HS-27A (cell line): ENCODE measurements around the gene TNKS1BP1.
"Not testable (repeated sequence)": the region's sequence is repeated elsewhere in the genome, so short reads cannot be mapped to it uniquely, and the experiment has no call there.

Experiments used
- DNase-seq: peaks from one replicate; pipeline ENCODE4 v3.0.0-alpha.2; 2012; ENCODE audit warnings: low read depth, missing footprints

TNKS1BP1 gene

DNA sequence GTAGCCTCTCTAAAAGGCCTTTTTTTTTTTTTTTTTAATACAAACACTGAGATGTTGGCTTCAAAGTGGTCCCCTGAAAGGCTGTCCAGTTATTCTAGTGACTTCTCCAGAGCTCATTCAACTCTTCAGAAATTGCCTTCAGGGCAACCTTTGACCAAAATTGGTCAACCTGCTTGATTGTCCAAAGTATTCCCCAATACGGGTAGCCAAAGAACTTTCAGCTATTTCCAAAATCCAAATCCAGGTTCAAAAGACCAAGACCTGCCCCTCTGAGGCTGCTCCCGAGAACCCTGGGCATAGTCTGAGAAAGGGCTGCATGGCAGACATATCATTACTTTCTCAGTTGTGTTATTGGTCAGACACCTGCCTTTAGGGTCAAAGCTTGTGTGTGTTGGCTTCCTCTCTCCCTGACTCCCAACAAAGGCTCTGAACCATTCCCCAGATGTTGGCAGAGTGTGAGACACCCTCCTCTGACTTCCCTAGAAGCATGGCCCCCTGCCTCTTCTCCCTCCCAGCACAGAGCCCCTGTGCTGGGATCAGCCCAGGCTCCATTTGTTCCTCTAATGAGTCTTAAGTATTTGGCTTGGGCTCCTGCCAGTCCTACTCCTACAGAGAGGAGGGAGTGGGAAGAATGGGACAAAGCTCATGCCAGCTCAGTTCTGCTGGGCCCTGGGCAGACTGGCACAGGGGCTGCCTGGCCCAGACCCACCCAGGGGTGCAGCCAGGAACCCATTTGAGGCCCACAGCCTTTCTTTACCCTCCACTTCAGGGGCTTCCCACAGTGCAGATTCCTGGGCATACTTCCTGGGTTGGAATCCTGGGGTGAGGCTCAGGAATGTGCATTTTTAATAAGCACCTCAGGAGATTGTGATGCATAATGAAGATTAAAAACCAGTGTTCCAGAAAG is 30.3 kb downstream of the TNKS1BP1 start:
- no peak for DNase-seq

DNA sequence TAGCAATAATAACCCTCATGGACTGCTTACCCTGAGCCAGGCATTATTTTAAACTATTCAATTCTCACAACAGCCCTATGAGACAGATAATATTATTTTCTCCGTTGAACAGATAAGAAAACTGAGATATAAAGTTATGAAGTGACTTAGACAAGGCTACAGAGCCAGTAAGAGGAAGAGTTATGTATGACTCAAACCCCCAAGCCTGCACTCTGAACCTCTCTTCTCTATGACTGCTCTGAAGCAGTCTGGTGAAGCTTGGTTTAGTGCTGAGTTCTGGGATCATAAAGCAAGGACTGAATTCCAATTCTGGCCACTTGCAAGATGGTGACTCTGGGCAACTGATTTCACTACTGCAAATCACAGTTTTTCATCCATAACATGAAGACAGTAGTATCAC is 34.5 kb downstream of the TNKS1BP1 start:
- DNase-seq = no peak

DNA sequence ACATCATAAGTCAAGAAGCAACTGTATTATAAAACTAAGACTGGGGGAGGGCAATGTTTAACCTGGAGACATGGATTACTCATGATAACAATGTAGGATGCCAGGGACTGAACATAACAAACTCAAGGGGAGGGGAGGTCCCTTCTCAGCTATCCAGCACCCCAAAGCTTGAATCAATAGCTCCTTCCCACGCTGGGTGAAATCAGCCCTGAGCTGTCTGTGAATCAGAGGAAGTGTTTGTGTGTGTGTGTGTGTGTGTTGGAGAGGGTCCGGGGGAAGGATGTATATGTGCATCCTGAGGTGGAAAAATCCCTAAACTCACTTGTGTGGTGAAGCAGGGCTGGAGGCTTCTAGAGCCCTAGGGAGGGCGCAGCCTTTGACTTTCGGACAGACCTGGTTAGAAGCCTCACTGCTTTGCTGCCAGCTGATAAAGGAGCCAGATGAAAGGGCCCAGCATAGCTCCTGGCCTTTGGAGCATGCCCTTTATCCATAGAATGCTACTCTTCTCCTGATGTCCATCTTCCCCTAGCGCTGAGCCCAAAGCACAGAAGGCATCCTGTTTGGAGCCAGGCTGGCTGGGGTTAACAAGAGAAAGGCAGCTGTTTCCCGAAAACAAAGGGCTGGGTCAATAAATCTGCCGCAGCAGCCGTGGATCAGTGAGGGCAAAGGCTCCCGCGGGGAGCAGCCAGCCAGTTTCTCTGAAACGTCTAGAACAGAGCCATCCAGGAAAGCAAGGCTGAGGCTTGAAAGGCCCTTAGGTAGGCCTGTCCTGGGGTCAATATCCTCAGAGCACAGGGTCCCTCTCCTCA is 35.8 kb downstream of the TNKS1BP1 start:
- no peak for DNase-seq

DNA sequence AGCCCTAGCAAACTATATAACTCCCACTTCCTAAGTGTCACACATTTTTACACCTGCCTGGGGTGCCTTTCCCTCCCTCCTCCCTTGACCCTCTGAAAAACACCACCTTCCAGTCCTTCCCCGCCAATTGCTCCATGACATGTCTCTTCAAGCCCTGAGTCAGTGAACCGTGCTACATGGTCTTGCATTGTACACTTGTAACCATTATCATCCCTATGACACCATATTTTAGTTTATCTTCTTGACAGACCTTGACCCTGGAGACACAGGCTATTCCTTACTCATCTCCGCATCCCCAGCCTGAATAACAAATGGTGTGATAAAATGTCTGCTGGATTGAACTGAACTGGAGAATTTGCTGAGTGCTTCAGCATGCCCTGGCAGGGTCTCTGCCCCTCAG is 36.9 kb downstream of the TNKS1BP1 start:
- no peak for DNase-seq

DNA sequence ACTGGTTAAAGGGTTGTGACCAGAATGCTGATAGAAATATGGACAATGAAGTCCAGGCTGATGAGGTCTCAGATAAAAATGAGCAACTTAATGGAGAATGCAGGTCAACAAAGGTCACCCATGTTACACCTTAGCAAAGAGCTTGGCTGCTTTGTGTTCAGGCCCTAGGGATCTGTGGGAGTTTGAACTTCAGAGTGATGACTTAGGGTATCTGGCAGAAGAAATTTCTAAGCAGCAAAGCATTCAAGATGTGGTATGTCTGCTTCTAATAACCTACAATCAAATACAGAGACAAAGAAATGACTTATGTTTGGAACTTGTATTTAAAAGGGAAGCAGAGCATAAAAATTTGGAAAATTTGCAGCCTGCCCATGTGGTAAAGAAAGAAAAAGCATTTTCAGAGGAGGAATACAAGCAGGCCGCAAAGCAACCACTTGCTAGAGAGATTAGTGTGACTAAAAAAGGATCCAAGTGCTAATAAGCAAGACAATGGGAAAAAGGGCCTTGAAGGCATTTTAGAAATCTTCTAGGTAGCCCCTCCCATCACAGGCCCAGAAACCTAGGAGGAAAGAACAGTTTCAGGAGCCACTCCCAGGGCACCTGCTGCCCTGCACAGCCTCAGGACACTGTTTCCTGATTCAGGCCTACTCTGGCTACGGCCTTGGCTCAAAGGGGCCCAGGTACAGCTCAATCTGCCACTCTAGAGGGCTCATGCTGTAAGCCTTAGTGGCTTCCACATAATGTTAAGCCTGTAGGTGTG is 41.3 kb downstream of the TNKS1BP1 start:
- no peak for DNase-seq

DNA sequence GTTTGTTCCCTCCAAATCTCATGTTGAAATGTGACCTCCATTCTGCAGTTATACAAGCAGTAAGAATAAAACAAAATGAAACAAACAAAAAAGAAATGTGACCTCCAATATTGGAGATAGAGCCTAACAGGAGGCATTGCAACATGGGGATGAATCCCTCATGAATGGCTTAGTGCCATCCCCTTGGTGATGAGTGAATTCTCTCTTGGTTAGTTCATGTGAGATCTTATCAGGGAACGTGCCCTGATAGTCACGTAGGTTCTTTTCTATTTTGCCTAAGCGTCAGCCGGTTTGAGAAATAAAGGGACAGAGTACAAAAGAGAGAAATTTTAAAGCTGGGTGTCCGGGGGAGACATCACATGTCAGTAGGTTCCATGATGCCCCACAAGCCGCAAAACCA is 43.2 kb downstream of the TNKS1BP1 start:
- DNase-seq = not testable (repeated sequence)

DNA sequence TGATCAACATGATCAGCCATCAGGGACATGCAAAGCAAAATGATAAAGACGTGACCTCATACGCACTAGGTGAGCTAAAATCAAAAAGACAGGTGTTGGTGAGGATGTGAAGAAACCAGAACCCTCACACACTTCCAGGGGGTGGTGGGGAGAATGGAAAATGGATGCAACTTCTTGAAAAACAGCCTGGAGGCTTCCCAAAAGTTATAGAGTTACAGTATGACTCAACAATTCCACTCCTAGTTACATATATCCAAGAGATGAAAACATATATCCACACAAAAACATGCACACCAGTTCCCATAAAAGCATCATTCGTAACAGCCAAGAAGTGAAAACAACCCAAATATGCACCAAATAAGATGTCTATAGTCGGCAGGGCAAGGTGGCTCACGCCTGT is 45.6 kb downstream of the TNKS1BP1 start:
- no peak for DNase-seq

DNA sequence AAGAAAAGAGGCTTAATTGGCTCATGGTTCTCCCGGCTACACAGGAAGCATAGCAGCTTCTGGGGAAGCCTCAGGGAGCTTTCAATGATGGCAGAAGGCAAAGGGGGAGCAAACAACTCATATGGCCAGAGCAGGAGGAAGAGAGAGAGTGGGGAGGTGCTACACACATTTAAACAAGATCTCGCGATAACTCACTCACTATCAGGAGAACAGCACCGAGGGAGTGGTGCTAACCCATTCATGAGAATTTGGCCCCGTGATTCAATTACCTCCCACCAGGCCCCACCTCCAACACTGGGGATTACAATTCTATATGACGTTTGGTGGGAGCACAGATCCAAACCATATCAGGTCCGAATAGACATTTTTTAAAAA is 46.0 kb downstream of the TNKS1BP1 start:
- no peak for DNase-seq

DNA sequence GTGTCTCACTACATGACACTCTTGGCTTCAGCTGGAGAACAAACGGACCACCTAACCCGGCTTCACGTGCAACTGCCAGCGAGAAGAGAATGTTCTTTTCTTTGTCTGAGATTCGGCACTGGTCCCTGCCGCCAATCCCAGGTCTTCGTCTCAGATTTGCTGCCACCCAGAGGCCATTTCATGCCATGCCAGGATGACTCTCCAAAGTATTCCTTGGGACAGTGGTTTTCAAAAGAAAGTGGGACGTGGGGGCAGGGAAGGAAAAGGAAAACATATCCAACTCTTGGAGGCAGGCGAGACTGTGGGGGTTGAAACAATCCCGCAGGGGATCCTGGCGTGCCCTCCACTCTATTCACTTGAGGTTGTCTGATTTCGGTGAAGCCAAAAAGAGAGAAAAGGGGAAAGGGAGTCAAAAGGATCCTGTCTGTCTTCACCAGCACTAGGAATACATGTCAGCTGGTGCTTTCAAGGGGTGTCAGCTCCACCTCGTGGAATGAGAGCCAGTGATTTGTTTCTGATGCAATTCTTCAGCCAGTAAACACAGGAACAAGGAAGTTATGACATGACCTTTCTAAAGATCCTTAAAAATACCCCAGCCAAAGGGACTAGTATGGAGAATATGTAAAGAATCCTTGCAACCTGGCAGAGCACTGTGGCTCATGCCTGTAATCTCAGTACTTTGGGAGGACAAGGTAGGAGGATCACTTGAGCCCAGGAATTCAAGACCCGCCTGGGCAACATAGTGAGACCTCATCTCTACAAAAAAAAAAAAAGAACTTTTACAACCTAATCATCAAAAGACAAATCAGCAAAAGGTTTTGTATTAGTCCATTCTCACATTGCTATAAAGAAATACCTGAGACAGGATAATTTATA is 46.7 kb downstream of the TNKS1BP1 start:
- peak; percentile 69 for DNase-seq

DNA sequence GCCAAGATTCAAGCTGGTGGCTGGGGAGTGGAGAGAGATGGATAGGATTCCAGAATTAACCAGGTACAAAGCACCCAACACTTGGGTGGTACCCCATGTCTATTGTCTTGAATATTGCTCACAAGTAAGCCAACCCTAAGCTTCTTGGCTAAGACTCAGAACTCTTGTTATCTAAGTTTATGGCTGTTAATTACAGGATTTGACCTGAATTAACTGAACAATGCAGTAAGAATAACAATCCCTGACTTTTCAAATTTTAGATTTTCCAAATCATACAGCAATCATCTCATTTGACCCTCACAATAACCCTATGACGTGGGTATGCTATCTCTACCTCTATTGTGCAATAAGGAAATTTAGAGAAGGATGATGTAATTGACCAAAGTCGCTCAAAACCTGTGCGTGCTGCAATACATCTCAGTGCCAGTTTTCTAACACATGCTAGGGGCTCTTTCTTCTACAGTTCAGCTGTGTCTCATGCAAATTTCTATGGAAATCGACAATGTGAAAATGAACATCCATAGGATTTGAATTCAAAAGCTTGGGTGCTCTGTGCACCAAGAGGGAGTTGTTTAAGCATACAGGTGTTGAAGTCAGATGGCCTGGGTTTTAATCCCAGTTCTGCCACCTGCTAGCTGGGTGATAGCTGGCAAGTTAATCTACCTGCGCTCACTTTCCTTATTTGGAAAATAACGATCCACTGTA is 47.6 kb downstream of the TNKS1BP1 start:
- DNase-seq = no peak

DNA sequence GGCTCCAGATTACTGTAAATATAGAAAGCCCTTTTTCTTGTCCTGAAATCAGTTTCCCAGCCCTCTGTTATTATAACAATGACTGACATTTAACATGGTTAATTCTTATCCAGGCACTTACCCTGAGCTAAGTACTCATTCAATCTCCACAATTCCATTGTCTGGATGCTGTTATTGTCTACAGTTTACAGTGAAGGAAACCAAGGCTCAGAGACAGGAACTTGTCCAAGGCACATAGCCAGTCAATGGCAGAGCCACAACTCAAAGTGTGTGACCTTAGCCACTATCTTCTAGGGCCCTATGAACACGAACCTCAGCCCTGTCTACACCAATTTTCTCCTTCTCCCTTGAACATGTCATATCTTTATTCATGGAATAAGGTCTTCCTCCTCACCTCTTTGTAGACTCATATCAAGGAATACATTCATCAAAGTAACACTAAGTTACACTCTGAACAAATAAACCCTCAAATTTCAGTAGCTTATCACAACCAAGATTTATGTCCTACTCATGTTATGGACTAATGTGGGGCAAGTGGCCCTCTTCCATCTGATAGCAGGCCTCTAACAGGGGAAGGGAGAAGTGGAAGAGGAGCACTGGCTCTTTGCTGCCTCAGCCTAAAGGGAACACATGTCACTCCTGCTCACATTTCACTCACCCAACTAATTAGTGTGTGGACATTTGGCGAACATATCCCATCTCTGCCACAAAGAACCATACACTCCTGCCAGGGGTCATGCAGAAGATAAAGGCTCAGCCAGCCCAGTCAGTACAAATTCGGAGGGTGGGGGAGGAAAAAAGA is 48.4 kb downstream of the TNKS1BP1 start:
- no peak for DNase-seq

DNA sequence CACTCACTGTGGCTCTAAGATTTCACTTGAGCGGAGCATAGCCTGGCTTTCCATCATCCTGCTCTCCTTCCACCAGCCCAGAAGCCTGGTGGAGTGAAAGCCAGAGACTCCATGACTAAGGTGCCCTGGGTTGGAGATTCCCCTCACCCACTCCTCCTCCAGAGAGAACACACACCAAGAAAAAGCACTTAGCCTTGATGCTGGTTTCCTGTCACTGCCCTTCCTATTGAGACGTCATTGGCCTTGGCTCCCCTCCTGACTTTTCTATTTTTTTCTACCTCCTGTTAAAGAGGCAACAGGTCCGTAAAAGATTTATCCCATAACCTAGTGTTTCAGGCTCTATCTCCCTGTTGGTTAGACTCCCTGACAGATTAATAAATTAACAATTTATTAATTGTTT is 49.2 kb downstream of the TNKS1BP1 start:
- DNase-seq = no peak

DNA sequence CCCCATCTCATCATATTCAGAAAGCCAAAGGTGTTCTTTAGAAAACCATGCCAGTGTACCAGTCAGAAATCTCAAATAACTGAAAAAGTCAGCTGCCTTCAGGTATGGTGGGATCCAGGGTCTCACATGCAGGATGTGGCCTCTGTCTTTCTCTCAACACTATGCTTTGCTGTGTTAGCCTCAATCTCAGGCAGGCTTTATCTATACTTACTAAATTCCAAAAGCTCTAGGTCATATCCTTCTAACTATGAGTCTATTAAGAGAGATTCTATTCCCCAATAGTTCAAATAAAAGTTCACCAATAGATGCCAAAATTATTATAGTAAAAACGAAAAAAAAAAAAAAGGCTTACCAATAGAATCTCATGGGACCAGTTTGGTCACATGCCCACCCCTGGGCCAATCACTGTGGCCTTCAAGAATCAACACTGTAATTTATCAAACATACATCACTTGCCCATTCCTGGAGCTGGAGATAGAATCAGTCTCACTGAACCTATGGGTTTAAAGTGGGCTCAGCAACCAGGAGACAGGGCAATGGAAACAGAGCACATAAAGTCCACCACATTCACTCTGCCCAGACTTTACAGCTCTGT is 49.8 kb downstream of the TNKS1BP1 start:
- no peak for DNase-seq

DNA sequence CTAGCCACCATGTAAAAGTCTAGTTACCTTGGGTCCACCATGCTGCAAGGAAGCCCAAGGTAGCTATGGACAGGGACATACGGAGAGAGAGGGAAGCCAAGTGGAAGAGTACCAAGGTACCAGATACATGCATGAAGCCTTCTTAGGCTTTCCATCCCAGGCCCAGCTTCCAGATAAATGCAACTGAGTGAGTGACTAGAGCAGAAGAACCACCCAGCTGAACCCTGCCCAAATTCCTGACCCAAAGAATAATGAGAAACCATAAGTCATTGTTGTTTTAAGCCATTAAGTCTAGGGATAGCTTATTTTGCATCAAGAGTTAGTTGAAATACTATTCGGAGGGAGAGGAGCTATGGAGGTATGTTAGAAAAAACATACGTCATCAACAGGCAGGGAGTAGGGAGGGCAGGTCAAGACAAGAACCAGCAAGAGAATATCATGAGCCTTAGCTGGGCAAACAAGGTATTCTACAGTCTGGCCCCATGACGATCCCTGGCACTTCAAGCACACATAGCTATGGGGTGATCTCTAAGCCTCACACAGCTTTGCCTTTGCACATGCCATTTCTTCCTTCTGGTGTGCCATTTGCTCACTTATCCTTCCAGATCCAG is 51.2 kb downstream of the TNKS1BP1 start:
- no peak for DNase-seq

DNA sequence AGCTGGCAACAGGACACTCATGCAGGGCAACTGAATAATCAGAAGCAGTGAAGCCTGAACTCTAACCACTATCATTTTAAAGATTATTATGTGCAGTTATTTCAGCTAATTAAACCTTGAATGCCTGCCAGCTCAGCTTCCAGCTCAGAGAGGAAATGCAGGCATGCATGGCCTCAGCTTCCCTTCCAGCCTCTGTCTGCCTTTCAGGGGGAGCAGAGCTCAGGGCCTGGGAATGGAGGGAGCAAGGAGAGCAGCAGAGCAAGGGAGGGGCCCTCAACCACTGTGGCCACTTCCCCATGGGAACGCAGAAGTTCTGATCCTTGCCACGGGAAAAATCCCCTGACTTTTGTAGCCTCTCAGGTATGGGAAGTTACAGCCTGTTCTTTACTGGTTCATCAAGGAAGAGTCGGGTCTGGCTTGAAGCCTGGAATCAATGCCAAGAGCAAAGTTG is 55.2 kb downstream of the TNKS1BP1 start:
- no peak for DNase-seq

DNA sequence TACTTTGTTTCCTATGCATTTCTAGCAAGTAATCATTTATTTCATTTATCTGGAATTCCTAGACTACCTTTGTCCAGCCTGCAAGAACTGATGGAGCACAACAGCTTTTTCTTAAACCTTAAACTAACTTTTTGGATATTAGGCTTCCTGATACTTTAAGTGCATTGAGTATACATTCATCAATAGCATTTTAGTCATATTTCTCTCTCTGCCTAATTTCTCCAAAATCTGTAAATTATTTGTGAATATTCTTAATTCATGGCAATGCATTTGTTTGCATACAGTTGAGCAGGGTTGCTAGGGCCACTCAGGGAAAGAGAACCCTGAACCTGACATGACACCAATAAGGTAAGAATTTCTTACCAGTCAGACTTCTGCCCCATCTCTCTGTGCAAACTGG is 58.6 kb downstream of the TNKS1BP1 start:
- DNase-seq = no peak

DNA sequence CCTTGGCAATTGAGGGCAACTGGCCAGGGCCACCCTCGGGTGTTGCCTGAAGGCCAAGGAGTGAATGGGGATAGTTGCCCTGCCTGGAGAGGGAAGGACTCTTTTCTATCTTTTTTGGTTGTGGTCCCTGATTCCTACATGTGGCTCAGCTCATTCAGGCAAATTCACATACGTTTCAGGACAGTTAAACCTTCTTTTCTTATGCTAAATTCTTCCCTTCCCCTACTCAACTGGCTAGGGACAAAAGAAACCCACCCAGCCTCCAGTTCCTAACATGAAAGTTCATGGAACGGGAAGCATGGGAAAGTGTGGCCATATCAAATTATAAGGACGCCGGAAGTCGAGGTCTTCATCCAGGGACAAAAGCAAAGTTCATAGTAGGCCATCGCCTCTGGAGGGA is 61.4 kb downstream of the TNKS1BP1 start:
- no peak for DNase-seq

DNA sequence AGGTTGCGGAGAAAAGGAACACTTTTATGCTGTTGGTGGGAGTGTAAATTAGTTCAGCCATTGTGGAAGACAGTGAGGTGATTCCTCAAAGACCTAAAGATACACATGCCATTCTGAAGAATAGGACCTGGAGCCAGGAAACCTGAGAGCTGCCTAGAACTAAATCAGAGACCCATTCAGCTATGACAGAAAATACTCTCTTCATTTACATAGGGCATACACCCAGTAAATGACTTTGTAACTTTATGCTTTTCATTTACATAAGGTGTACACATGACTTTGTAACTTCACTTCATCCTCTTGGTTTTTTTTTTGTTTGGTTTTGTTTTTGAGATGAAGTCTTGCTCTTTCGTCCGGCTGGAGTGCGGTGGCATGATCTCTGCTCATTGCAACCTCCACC is 62.6 kb downstream of the TNKS1BP1 start:
- no peak for DNase-seq
